ENCODE measurements around the gene ITPRID1.

Gene ITPRID1

GRCh38 chr7:31647511-31647910 lies 133.6 kb downstream of the ITPRID1 start:
- H2AFZ ChIP-seq (ENCODE audit: low read length) = no peak overlapping the region
- no peaks in the 10 kb centered on the region for H3K79me2 ChIP-seq (ENCODE audit: insufficient read depth, low read length)
- no peaks in the 10 kb centered on the region for H3K9me3 ChIP-seq (ENCODE audit: insufficient read depth, low read depth, low read length)
- H3K9ac ChIP-seq (ENCODE audit: low read depth, low read length, poor library complexity, severe bottlenecking) = no peak overlapping the region
- no peaks in the 10 kb centered on the region for H3K36me3 ChIP-seq (ENCODE audit: insufficient read depth, low read length)
- no peaks in the 10 kb centered on the region for H3K27me3 ChIP-seq (ENCODE audit: insufficient read depth, low read length, poor library complexity, severe bottlenecking)
- no peaks in the 10 kb centered on the region for H3K4me1 ChIP-seq (ENCODE audit: insufficient read depth, low read length, poor library complexity, severe bottlenecking)
- TF ChIP-seq CTCF (conservative IDR thresholded peaks at IDR 0.05; ENCODE audit: low read length) (no peak), EZH2phosphoT487 (IDR thresholded peaks at IDR 0.05; ENCODE audit: borderline replicate concordance) (no peak)
- H3K4me3 ChIP-seq (ENCODE audit: low read length, poor library complexity, severe bottlenecking) = no peak overlapping the region
- no peaks in the 10 kb centered on the region for H3F3A ChIP-seq (ENCODE audit: low read depth)
- H4K20me1 ChIP-seq (ENCODE audit: insufficient read depth, low read length, poor library complexity, severe bottlenecking) = no peaks in the 10 kb centered on the region
- no peaks in the 10 kb centered on the region for H3K9me2 ChIP-seq (replicated peaks; ENCODE audit: low read depth, low read length)
- H3K4me2 ChIP-seq (ENCODE audit: low read depth, low read length, poor library complexity, severe bottlenecking) = no peak overlapping the region

GRCh38 chr7:31648288-31648687 lies 134.4 kb downstream of the ITPRID1 start:
- H3K4me2 ChIP-seq (ENCODE audit: low read depth, low read length, poor library complexity, severe bottlenecking) = no peak overlapping the region
- TF ChIP-seq EZH2phosphoT487 (IDR thresholded peaks at IDR 0.05; ENCODE audit: borderline replicate concordance) = no peak
- TF ChIP-seq CTCF (conservative IDR thresholded peaks at IDR 0.05; ENCODE audit: low read length) = peak; percentile 26
- H2AFZ ChIP-seq (ENCODE audit: low read length) = no peak overlapping the region
- no peak overlapping the region for H3K9ac ChIP-seq (ENCODE audit: low read depth, low read length, poor library complexity, severe bottlenecking)
- H3K36me3 ChIP-seq (ENCODE audit: insufficient read depth, low read length) = no peaks in the 10 kb centered on the region
- no peaks in the 10 kb centered on the region for H3F3A ChIP-seq (ENCODE audit: low read depth)
- H3K4me1 ChIP-seq (ENCODE audit: insufficient read depth, low read length, poor library complexity, severe bottlenecking) = no peaks in the 10 kb centered on the region
- H3K9me2 ChIP-seq (replicated peaks; ENCODE audit: low read depth, low read length) = no peaks in the 10 kb centered on the region
- no peaks in the 10 kb centered on the region for H3K9me3 ChIP-seq (ENCODE audit: insufficient read depth, low read depth, low read length)
- no peaks in the 10 kb centered on the region for H4K20me1 ChIP-seq (ENCODE audit: insufficient read depth, low read length, poor library complexity, severe bottlenecking)
- H3K79me2 ChIP-seq (ENCODE audit: insufficient read depth, low read length) = no peaks in the 10 kb centered on the region
- no peaks in the 10 kb centered on the region for H3K27me3 ChIP-seq (ENCODE audit: insufficient read depth, low read length, poor library complexity, severe bottlenecking)
- no peak overlapping the region for H3K4me3 ChIP-seq (ENCODE audit: low read length, poor library complexity, severe bottlenecking)

GRCh38 chr7:31648880-31649279 lies 135.0 kb downstream of the ITPRID1 start:
- Histone ChIP-seq H3K79me2 (ENCODE audit: insufficient read depth, low read length) (no peaks in the 10 kb centered on the region), H3K4me3 (ENCODE audit: low read length, poor library complexity, severe bottlenecking) (no peak overlapping the region), H3K9me2 (replicated peaks; ENCODE audit: low read depth, low read length) (no peaks in the 10 kb centered on the region), H3F3A (ENCODE audit: low read depth) (no peaks in the 10 kb centered on the region), H3K4me2 (ENCODE audit: low read depth, low read length, poor library complexity, severe bottlenecking) (no peak overlapping the region), H3K27me3 (ENCODE audit: insufficient read depth, low read length, poor library complexity, severe bottlenecking) (no peaks in the 10 kb centered on the region), H3K9me3 (ENCODE audit: insufficient read depth, low read depth, low read length) (no peaks in the 10 kb centered on the region), H4K20me1 (ENCODE audit: insufficient read depth, low read length, poor library complexity, severe bottlenecking) (no peaks in the 10 kb centered on the region), H3K4me1 (ENCODE audit: insufficient read depth, low read length, poor library complexity, severe bottlenecking) (no peaks in the 10 kb centered on the region), H3K36me3 (ENCODE audit: insufficient read depth, low read length) (no peaks in the 10 kb centered on the region), H2AFZ (ENCODE audit: low read length) (no peak overlapping the region), H3K9ac (ENCODE audit: low read depth, low read length, poor library complexity, severe bottlenecking) (no peak overlapping the region)
- TF ChIP-seq CTCF (conservative IDR thresholded peaks at IDR 0.05; ENCODE audit: low read length) (no peak), EZH2phosphoT487 (IDR thresholded peaks at IDR 0.05; ENCODE audit: borderline replicate concordance) (no peak)
